Epithelial cell of prostate (primary cell): ENCODE results near the gene KCNQ1.

Experiments used
- DNase-seq: peaks from one replicate; pipeline ENCODE4 v3.0.0-alpha.2; 2011; ENCODE audit warnings: low read depth, low spot score
- H3K27ac ChIP-seq: fragments of 450-650 bp; 2 replicates; pipeline ENCODE4 v1.5.1; 2017; ENCODE audit warnings: mild to moderate bottlenecking

KCNQ1 gene

DNA sequence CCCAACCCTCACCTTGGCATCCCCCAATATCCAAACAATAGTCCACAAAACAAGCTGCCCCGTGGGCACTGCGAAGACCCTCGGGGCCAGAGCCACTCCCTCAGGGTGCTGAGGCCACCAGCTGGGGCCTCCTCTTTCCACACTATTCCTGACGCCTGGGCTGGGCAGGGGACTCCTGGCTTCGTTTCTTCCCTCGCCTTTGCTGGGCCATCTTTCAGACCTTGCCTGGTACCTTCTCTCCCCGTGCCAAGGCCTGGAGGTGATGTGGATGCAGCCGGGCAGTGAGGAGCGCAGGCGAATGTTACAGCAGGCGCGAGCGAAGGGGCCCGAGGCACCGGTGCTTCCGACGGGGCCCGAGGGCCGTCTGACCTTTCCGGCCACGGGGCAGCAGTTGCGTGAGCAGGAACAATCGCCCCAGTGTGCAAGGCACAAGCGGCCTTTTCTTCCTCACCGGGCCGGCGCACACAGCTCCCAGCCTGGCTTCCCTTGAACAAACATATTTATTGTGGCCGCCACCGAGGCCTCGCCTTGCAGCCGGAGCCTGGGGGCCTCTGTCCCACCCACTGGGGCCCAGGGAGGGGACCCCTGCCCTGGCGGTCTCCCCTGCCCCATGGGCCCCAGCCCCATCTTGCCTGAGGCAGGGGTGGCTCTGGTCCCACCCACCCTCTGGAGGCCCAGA is 287.6 kb downstream of the KCNQ1 start:
- no peak for DNase-seq
- H3K27ac ChIP-seq, result no peak overlapping the region

DNA sequence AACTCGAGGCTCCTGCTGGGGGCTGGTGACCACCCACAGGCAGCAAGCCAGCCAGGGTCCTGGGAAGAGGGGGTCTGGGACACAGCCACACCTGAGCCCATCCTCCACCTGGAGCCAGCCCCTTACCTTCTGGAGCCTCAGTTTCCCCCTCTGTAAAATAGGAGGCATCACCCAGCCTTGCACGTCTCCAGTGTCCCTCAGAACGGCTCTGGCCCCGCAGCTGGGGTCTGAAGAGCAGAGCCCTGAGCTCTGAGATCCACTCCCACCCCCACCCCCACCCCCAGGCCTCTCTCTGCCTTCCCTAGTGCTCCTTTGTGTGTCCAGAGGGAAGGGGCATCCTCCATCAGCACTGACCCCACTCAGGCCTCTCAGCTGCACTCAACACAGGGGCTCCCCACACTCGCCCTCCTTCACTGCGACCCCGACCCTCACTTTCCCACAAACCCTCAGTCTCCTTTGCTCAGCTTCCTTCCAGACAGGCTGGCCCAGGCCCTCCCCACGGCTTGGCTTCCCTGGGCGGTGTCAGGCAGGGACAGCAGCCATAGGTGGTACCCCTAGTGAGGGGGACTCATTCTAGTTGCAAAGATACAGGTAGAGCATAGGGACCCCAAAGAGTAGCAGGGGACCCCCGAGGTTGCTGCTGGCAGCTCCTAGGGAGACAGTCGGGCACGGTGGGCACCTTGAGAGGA is 288.3 kb downstream of the KCNQ1 start:
- H3K27ac ChIP-seq, result no peak overlapping the region

DNA sequence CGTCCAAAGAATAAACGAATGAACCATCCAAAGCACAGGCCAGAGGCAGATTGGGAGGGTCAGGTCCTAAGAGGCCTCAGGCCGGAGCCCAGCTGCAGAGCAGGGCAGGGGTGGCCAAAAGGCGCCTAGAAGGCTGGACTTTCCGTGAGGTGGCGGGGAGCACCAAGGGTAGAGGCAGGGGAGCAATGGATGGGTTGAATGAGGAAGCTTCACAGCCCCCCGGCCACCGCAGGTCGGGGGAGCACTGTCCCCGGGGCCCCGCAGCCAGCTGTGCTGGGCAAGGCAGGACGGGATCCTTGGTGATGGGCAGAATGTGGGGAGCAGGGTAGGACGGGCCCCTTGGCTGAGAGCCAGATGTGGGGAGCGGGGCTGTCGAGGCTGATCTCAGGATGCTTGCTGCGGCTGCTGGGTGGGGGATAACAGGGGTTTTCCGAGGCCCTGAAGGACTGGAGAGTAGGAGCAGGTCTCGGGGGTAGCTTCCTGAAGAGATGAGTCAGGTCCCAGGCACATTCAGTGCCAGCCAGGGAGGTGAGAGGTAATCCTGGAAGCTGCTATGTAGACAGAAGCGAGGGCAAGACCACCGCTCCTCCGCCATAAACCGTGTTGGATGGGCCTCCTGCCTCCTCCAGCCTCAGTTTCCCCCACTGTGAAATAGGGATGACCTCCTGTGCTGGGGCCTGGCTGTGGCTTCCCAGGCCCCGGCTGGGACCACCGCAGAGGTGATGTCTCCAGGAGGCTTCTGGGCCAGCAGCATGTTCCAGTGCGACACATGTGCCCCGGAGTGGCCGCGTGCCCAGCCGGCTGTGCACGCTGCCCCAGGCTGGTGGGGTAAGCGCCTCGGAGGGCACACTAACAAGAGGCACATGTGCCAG is 289.6 kb downstream of the KCNQ1 start:
- no peak overlapping the region for H3K27ac ChIP-seq
- no peak for DNase-seq

More for the DNA sequence above, 288.3 kb downstream of the KCNQ1 start:
- no peak for DNase-seq

DNA sequence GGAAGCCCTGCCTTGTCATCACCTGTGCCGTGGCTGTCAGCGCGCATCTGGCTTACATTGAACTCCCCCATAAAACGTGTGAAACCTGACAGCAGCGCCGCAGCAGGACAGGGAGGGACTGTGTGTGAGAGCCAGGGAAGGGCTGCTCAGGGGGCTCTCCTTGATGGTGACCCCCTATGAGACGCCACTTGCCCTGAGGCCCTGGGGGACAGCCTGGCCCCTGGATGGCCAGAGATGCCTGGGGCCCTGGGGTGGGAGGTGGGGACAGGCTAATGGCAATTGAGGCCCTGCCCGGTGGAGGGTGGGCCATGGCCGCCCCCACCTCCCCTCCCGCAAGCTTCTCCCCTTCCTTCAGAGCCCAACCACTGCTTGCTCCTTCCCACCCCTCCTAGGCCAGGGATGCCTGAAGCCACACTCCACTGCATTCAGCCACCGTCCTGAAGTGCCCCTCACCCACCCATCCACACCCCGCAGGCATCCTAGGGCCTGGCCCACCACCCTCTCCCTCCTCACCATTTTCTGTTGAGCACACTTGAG is 290.3 kb downstream of the KCNQ1 start:
- DNase-seq, result no peak
- H3K27ac ChIP-seq, result no peak overlapping the region

DNA sequence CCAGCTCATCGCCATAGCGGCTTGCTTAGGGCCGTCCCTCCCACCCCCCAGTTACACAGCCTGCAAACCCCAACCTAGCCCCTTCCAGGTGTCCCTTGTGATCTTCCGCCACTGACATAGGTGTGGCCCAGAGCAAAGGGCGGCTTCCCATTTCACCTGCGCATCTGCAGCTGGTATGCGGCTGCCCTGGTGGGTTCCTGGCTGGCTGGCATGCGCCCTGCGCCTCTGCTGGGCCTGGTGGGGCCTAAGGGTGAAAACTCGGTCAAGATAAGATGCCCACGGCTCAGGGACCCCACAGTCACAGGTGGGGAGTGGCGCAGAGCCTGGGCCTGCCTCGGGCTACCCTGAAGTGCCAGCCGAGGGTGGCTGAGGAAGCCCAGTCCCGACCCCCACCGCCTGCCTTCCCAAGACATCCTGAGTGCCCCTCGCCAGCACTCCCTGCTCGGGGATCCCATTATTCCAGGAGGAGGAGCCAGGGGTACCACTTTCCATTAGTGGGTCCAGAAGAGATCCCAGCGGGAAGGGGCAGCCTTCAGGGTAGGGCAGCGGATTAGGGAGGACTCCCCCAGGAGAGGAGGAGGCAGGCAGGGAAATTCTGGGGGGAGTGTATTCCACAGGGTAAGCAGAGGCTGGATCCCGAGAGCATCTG is 291.9 kb downstream of the KCNQ1 start:
- H3K27ac ChIP-seq, result no peak overlapping the region
- no peak for DNase-seq

DNA sequence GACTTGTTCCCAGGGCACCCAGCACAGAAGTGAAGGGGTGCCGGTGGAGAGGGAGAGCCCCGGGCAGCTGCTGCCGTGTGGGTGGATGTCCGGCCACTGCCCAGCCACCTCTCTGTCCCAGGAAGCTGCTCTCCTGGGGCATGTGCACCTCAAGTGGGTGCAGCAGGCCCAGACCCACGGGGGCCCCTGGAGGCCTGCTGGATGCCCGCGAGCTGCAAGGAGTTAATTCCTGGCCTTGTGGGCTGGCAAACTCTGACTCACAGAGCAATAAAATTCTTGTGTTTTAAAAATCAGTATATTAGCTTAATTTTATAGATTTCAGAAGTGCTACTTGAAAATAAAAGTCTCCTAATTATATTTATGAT is 292.4 kb downstream of the KCNQ1 start:
- no peak overlapping the region for H3K27ac ChIP-seq
- DNase-seq, result no peak

DNA sequence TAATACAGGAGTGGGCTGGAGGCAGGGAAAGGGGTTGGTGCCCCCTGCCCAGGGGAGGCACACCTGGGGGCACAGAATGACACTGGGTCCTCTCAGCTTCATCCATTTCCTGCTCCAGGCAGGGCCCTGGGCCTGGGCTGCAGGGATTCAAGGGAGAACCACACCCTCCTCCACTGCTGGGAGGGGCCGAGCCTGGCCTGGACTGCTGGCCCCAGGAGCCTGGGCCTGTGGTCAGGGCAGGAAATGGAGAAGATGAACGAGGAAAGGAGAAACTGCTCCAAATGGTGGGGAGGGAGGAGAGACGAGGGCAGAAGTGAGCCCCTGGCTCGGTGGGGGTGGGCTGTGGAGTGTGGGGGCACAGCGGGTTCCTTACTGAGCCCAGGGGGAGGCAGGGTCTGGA is 293.1 kb downstream of the KCNQ1 start:
- DNase-seq, result no peak
- no peak overlapping the region for H3K27ac ChIP-seq

DNA sequence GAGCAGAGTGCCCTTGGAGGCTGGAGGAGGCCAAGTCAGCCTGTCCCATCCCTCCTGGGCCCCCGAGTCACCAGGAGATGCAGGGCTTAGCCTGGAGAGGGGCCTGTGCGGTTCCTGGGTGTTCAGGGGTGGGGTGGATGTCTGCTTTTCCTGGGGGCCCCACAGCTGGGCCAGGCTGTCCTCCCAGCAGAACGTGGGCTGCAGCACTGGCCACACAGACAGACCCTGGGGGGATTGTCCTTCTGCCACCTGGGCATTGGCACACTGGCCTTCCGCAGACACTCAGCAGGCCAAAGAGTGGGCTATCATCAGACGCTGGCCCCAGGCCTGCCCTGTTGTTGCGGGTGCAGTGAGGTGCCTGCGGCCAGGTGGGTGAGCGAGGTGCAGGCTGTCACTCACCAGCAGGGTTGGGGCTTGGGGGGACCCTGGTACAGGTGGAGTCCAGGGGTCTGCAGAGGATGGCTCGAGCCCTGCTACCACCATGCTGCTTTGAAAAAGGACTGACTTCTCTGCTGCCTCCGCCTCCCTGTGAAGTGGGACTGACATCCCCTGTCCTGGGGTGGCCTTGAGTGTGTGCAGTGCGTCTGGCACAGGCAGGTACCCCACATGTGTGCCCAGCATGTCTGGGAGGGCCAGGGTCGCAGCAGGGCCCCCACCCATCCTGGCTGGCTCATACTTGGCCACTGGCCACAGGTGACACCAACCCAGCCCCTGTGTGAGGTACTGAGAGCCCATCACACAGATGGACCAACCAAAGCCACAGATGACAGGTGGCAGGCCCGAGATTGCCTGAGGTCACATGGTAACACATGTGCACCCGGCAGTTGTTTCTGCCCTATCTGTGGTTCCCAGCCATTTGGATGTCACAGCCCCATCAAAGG is 294.0 kb downstream of the KCNQ1 start:
- no peak for DNase-seq
- no peak overlapping the region for H3K27ac ChIP-seq

DNA sequence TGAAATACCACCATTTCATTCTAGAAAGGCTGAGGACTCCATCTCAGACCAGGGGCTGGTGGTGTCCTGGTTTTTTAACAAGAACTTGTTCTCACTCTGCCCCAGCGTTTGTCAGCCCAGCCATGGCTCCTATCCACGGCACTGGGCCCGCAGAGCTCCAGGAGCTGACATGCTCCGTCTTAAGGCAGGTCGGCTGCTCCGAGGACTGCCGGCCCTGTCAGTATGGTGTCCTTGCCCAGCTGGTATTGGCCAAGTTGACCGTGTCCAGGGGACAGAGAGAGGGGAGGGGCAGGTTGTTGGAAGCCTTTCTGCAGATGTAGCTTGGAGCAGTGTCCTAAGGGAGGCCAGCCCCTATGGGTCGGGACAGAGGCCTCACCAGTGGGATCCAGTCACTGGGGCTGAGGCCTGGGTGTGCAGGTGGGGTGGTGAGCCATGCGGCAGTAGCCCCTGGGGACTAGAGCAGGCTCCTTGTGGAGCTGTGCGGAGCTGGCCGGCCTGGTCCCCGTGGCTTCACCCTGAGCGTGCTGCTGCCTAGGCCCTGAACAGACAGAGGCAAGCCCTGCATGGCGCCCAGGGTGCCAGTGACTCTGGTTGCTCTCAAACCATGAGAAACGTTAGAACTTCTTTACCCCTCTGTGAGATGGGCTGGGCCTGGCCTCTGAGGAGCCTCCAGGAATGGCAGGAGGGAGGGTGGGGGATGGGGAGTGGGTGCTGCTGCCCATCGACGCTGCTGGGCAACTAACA is 294.9 kb downstream of the KCNQ1 start:
- H3K27ac ChIP-seq, result no peak overlapping the region
- DNase-seq, result no peak

DNA sequence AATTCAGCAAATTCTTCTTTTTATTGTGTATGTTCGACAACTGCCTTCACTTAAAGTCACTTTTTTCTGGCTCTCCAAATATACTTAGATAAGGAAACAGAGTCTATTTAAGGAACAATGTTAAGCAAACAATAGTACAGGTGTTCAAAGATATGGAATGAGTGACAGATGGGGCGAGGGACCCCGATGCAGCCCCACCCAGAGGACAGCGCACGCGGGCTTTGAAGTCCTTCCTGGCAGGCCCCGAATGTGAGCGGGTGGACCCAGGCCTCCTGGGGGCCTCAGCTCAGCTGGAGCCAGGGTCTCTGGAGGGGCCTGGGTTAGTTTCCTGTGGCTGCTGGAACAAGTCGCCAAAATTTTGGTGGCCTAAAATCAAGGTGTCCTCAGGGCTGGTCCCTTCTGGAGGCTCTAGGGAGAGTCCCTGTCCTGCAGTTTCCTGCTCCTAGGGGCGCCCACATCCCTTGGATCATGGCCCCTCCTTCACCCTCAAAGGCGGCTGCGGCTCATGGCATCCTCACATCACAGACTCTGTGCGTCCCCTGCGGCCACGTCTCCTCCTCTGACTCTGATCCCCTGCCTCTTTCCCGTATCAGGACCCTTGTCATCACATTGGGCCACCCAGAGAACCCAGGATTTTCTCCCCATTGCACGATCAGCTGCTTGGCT is 295.6 kb downstream of the KCNQ1 start:
- no peak overlapping the region for H3K27ac ChIP-seq

DNA sequence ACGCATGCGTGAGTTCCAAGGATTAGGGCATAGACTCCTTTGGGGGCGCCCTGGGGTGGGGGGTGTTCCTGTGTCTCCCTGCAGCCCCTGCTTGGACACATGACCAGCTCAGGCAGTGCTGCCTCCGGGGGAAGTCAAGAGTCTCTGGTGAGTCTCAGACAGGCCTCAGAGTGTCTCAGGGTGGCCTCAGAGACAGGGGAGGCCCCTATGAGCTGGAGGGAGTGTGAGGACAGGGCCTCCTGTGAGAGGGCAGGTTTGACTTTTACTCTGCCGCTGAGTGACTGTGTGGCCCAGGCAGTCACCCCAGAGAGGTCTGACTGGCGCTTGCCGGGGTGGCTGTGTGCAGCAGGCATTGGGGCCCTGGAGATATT is 296.2 kb downstream of the KCNQ1 start:
- no peak for DNase-seq
- no peak overlapping the region for H3K27ac ChIP-seq

More for the DNA sequence above, 295.6 kb downstream of the KCNQ1 start:
- DNase-seq, result no peak

DNA sequence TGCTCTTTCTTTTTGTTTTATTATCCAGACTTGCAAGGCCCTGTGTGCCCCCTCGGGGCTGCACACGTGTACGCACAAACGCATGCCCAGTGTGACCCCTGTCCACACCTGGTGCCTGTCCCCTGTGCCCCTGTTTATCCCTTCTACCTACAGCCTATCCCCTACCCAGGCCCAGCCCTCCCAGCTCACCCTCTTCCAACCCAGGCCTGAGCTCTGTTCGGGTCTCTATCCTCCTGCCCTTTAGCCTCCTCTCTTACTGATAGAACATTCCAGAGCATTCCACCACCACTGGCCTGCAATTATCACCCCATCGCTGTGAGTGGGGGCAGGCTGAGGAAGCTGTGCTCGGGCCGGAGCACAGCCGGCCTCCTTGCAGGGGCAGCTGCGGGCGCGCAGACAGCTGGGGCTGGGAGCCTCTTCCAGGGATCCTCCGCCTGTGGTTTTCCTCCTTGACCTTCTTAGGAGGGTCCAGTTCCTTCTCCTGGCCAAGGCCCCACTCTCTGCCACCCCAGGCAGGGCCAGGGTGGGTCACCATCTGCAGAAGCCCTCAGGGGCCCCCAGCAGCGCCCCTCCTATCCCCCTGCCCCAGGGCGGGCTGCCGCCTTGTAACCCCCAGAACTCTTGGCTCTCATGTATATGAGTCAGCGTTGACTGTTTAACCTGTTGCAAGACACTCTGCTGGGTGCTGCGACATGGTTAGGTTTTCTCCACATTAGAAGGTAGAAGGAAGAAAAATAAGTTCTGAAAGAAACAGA is 296.7 kb downstream of the KCNQ1 start:
- no peak overlapping the region for H3K27ac ChIP-seq
- no peak for DNase-seq

DNA sequence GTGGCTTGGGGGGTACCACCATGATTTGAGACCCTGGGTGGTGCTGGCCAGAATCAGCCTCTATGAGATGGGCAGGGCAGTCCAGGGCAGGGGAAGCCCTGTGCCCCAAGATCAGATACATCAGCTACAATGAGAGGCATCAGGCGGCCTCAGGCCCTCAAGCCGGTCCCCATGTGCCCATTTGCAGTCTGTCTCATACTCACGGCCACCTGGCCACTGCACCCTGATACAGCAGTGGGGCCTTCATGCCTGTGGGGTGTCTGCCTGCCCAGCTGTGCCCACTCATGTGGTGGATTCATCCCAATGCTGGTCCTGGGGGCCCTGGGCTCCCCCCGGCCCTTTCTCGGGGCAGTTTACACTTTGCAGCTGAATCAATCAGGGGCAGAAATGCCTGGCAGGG is 297.4 kb downstream of the KCNQ1 start:
- no peak for DNase-seq
- H3K27ac ChIP-seq, result no peak overlapping the region

DNA sequence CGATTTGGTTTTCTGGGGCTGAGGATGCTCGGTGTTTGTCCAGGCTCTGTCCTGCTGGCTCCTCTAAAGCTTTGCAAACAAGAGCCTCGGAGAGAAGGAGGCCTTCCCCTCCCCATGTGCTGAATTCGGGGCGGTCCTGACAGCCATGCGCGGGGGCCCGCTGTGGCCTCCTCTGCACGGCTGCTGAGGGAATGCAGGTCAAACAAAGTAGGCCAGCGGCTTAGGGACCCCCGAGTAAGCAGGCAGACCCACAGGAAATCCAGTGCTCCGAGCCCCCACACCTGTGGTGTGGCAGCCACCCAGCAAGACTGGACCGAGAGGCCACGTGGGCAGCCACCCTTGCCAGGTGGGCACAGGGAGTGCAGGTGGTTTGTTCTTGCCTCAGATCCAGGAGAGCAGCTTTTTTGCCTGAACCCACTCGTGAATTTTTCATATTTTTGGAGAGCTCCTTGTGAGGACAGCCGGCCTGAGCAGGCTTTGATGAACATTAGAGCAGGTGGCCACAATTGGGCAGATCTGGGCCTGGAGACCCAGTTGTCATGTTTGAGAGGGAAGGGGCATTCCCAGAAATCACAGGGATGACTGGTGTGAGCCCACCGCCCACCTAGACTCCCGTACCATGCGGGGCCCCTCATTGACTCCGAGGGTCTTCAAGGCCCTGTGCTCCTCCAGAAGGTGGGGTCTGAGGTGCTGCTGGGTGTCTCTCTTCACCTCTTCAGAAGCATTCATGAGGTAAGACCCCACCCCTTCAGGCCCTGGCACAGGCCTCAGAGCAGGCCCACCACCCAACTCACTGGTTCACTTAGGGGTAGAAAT is 298.0 kb downstream of the KCNQ1 start:
- no peak for DNase-seq
- no peak overlapping the region for H3K27ac ChIP-seq

DNA sequence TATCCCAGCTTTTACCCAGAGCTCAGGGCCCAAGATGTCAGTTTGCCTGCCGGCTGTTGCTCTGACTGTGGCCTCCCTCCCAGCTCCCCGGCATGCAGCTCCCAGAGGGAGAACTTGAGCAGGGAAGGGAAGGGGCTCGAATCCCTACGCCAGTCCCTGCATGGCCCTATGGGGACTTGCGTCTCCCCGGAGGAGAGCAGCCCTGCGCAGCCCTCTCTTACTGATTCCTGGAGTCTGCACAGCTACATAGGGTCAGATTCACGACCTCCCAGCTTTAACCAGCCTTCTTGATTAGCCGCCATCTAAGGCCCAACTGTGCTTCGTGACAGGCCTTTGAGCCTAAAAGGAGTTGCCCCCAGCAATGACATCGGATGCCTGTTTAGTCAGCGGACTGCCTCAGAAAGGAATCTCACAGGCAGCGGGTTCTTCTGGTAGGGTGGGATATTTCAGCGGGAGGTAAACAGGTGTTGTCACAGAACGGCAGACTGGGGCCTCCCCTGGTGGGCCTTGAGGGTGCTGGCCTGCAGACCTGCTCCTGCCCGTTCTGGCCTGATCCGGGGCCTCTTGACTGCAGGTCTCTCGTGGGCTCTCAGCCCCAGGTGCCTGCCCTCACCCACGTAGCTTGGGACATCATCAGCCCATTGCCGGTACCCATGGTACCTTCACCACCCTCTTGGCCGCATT is 298.8 kb downstream of the KCNQ1 start:
- no peak for DNase-seq
- no peak overlapping the region for H3K27ac ChIP-seq

DNA sequence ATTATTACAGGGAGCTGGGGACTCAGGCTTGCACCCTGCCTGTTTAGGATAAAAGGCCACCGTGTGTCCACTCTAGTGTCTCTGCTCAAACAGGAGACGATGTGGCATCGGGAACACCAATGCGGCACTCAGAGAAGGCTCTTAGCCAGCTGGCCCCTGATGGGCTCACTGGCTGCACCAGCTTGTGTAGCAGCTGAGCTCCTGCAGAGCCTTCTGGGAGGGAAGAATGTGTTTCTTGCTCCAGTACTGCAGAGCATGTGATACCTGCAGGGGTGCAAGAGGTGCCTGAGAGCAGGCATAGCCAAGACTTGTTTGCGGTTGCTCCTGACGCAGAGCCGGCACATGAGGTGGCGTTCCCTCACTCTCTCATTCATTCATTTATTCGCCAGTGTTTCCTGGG is 299.4 kb downstream of the KCNQ1 start:
- H3K27ac ChIP-seq, result no peak overlapping the region

More for the DNA sequence above, 299.4 kb downstream of the KCNQ1 start:
- no peak for DNase-seq
